T-helper 22 cell (primary cell): ENCODE data around the gene CADPS2.
"Not testable (repeated sequence)": the region's sequence is repeated elsewhere in the genome, so short reads cannot be mapped to it uniquely, and the experiment has no call there.

Source experiments
- DNase-seq: peaks from one replicate; pipeline ENCODE4 v3.0.0-alpha.2; 2020; ENCODE audit warnings: low read depth

The CADPS2 gene

DNA sequence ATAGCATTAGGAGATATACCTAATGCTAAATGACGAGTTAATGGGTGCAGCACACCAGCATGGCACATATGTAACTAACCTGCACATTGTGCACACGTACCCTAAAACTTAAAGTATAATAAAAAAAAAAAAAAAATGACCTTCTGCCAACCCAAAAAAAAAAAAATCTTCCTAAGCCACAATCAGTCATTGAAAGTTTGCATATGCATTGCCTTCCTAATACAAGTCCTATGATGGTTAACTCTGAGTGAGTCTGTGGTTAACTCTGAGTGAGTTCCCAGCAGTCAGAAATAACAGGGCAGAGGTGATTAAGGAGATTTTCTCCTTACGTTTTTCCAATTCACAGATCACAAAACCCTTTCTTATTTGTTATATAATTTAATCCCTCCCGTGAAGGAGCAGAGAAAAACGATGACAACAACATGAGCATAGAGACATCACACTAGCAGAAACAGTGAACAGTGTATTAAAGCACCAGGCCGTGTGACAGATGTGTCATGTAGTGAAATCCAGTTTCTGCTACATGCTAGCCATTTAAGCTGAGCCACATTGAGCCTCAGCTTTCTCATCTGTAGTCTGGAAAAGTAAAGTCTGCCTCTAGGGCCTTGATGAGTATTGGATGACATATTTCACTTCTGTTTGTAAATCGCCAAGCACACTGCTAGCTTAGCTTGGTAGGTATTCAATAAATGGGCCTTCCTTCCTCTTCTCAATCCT lies 176.2 kb downstream of the CADPS2 start:
- no peak for DNase-seq

DNA sequence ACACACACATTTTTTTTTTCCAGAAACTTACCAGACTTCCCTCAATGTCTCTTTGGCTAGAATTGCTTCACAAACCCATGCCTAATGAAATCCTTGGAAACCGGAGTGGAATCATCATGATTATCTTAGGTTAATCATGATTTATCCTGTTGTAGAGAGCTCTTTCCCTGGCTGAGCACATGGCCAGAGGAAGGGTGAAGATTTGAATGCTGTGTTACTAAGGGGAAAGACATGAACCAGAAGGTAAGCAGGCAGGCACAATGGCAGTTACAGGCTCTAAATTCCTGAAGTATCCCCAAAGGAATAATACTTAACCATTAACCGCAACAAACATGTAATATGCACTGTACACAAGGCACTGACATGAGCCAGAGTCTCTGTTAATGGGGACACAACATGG lies 179.4 kb downstream of the CADPS2 start:
- no peak for DNase-seq

DNA sequence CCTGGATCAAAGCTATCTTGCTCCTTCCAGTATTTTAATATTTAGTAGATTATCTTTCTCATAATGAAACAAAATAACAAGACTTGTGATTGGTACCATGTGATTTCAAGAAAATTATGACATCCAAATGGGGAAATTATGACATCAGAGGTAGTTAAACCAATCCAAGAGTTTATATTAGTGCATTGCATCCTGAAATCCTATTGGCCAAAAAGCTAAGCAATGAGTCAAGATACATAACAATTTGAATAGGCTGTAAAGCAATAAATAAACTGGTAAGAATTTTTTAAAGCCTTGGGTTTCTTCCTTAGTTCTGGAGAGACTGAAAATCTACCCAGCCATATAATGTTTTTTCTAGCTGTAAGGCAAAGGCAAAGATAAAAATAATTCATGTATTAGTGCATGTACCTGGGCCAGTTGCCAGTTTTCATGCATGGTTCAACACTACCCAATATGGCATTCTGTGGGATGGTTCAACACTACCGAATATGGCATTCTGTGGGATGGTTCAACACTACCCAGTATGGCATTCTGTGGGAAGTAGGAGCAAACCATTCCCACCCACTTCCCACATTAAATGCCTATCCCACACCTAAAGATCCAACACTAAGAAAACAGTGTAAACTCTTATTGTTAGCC lies 183.3 kb downstream of the CADPS2 start, which contains the start of gene RNF148:
Gene RNF148 (minus strand): TSS at position 51 of the 639 bp plus-strand sequence. CDS start 172 bp downstream, outside the sequence.
- no peak for DNase-seq

DNA sequence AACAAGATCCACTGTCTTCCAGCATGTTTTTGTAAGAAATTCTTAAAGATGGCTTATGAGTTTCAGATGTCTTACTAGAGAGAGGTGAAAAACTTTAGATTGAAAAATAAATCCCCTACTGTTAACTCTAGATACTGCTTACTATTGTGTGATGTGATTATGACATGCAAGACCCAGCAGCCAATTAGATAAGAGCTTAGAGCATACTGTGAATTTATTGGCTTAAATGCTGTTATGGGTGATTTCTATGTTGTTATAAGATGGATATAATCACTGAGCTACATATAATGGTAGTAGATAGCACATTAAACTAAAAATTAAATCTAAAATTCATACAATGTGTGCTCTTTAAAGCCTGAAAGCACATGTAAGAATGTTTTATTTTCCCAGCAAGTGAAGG lies 187.2 kb downstream of the CADPS2 start, which contains the start of gene RNF133:
Gene RNF133 (minus strand): TSS at position 101 of the 400 bp plus-strand sequence. CDS start 199 bp downstream, outside the sequence.
- DNase-seq = no peak

DNA sequence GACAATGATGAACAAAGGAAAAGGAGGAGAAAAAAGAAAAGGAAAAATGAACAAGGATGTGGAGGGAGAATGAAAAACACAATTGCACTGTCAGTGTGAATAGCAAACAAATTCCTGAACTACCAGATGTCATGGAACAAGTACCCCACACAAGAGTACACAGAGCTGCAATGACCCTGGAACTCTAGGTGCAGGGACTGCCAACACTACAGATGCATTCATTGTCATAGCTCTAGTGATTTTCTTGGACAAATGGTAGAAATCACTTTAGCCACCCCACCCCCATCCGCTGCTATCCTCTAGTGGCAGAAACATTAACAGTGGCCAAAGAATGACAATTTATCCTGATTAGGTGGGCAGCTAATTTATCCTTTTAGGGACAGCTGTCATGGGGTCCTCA lies 190.4 kb downstream of the CADPS2 start:
- DNase-seq = no peak

DNA sequence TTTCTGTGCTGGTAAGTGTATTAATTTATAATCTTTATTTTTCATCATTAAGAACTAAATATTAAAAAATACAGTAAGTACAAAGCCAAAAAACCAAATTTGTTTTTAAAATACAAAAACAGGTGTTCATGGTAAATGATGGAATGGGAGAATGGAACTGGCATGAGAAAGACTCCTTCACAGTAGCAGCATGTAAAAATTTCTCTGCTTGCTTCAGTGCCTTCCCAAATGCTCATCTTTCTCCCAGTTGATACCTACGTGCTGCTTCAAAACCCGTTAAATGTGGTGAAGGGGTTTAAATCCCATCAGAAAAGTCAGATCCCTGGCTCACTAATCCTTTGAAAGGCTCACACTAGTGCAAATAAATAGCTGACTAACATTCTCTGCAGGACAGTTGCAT lies 191.6 kb downstream of the CADPS2 start:
- DNase-seq = no peak

DNA sequence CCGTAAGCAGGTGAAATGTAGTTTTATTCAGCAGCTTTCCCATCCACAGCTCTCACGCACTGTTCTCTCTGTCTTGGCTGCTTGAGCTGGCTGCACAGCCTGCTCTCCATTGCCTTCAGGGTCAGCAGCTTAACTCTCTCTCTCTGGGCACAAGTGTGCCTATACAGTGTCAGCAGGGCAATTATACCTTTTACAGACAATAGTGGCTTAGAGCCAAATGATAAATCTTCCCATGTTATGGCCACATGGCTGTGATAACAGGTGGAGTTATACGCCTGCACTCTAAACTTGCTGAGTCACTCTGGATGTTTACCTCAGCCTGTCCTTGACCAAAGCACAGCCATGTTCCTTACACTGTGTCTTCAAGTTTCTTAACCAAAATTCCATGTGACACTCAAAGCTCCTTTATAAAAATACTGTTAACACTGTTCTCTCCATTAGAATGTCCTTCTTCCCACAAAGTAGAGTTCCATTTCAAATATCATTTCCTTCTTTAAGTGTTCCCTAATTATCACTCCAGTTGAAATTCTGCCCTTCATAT lies 193.4 kb downstream of the CADPS2 start:
- no peak for DNase-seq

DNA sequence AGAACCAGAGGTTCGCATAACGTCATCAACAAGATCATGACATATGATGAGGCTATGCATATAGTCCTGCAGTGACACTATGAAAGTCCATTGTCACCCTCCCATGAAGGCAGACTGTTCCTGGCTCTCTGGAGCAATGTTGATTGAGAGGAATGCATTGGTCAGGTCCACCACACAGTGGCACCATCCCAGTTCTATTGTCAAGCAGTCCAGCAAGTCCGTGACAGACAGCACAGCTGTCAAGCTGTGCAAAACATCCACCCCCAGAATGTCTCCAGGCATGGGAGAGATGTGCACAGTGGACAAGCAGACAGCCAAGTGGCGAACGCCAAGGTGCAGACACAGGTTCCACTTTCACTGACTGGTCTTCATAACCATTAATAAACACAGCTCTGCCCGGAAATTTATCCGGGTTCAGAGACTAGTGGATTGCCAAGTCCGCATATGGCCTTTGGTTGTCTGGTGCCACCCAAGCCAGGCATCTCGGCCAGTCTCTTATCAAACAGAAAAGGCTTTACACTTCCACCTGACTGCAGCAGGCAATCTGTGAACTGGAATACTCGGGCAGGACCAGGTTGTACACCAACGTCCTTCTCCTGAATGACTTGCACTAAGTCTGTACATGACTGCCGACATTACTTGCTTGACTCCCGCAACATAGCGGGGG lies 194.6 kb downstream of the CADPS2 start:
- no peak for DNase-seq

DNA sequence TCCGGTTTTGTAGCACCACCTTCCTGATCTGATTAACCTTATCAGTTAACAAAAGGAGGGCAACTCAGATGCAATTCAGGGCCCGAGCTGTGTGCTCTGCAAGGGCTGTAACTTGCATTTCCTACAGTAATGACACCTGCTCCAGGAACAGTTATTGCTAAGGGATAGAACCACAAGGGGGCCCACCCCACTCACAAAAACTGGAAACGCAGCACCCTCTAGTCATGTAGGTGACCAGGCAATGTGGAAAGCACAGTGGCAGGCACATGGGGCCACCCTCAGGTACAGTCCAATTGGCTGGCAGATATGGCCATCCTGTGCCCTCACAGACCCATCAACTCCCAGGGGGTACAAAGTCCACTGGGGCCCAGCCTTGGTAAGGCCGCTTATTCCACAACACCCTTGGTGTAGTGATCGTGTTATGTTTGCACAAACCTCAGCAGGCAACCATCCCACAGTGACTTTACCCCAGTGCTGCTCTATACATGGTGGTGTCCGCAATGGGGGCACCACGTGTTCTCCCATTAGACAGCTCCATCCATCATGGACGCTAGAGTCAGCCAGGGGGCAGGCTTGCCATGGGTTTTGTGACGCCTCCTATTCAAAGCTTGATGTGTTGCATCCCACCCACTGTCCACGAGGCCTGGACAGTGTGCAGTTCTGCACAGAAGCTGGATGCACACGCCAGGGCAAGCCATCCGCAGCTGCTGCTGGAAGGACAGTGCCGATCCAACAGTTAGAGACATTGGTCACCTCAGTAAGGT lies 196.7 kb downstream of the CADPS2 start:
- no peak for DNase-seq

DNA sequence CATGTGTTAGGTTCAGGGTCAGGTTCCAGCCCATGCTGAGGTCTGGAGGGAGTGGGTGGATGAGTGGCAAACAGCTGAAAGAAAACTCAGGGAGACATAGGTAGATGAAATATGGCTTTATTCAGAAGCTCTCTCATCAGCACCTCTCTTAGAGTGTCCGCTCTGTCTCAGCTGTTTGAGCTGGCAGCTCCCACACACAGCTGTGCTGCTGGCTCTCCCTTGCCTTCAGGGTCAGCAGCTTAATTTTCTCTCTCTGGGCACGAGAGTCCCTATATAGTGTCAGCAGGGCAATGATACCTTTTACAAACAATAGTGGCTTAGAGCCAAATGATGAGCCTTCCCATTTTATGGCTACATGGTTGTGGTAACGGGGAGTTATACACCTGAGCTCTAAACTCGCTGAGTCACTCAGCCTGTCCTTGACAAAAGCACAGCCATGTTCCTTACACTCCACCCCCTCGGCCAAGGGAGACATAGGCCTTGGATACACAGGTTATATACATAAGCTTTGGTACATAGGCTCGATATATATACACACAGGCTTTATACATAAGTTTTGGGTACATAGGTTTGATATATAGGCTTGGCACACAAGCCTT lies 197.8 kb downstream of the CADPS2 start:
- no peak for DNase-seq

DNA sequence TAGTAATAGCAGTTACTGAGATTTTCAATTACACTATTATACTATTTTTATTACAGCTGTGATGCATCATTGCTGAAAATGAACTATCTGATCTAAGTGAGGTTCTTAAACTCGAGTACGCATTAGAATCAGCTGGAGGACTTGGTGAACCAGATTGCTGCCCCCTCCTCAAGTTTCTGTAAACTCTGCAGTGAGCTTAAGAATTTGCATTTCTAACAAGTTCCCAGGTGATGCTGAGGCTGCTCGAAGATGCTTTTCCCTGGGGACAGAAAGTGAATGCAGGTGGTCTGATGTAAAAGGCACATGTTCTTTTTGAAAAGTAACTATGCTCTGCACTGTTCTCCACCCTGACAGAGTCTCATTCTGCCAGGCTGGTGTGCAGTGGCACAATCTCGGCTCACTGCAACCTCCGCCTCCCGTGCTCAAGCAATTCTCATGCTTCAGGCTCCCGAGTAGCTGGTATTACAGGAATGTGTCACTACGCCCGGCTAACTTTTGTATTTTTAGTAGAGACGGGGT lies 199.8 kb downstream of the CADPS2 start:
- DNase-seq = no peak

DNA sequence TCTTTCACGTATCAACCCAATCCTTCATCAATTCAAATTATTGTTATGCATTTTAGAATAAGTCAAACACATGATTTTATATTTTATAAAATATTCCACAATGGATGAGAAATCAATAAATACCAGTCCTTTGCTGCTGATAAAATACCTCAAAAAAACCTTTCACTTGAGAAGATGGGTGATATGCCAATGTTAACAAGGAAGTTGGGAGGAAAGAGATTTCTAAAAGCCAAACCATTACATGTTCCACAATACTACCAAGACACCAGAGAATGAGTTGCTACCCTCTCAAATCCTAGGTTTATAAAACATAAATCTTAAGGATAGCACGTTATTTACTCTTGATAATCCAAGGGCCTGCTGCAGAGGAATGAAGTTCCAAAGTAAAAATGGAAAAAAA lies 201.8 kb downstream of the CADPS2 start:
- no peak for DNase-seq

DNA sequence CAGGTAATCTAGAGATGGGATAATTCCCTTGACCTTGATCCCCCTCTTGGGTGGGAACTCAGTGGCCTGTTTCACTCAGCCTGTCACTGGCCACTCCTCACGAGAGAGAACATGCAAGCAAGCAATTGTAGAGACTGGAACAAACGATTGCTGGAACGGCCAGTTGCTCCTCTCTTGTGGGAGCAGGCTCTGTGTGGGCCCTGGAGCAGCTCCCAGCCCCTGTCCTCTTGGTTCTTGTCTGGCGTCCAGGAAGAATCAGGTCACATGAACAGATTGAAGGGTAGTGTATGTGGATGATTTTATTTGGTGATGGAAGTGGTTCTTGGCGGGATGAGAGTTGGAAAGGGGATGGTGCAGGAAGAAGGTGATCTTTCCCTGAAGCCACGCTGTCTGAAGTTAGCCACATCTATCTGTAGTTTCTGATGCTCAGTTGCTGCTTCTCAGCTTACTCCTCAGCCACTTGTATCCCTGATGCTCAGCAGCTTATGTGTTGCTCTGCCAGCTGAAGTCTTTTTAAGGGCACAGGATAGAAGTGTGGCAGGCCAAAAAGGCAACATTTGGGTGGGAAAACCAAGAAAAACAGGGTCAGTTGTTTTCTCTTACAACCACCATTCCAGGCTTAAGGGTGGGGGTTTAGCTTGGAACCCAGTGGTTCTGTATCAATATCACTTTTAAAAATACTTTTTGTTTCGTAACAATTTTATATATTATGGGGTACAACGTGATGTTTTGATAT lies 203.3 kb downstream of the CADPS2 start:
- DNase-seq = no peak

DNA sequence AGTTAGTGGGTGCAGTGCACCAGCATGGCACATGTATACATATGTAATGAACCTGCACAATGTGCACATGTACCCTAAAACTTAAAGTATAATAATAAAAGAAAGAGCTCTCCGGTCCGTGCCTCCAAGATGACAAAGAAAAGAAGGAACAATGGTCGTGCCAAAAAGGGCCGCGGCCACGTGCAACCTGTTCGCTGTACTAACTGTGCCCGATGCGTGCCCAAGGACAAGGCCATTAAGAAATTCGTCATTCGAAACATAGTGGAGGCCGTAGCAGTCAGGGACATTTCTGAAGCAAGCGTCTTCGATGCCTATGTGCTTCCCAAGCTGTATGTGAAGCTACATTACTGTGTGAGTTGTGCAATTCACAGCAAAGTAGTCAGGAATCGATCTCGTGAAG lies 205.1 kb downstream of the CADPS2 start:
- DNase-seq = not testable (repeated sequence)

DNA sequence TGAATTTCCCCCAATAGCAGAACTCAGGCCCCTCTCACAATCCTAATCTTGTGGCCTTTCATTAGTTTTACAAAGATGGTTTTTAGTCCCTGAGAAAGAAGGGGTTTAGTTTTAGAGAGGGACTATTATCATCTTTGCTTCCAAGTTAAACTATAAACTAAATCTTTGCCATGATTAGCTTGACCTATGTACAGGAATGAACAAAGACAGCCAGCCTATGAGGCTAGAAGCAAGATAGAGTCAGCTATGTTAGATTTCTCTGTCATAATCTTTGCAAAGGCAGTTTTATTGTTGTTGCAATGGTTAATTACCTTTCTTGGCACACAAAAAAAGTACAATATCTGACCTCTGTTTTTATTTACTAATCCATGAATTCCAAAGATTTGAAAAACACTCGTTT lies 206.4 kb downstream of the CADPS2 start:
- no peak for DNase-seq

DNA sequence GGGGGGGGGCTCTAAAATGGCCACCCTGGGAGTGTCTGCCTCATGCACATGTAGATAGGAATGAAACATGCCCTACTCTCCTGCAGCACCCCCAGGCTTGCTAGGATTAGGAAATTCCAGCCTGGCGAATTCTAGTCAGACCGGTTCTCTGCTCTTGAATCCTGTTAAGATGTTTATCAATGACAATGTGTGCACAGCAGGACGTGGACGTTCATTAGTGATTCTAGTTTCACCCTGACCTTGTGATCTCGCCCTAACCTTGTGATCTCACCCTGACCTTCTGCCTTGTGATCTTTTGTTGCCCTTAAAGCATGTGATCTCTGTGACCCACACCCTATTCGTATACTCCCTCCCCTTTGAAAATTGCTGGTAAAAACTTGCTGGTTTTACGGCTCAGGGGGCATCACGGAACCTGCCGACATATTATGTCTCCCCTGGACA lies 207.0 kb downstream of the CADPS2 start:
- DNase-seq = not testable (repeated sequence)

DNA sequence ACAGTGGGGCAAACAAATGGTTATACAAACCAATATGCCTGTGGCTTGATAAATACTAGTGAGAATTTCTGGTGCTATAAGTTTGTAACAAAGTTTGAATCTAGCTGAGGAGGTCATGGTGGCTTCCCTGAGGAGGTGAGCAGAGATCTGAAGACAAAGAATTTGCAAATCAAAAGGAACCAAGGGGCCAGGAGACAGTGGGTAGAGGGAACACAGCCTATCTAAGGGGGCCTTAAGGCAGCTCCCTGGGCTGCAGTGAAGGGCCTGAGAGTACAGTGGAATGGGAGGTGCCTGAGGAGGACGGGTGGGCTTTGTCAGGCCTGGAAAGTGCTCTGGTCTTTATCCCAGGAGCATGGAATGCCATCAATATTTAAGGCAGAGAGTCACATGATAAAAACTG lies 209.1 kb downstream of the CADPS2 start:
- no peak for DNase-seq

DNA sequence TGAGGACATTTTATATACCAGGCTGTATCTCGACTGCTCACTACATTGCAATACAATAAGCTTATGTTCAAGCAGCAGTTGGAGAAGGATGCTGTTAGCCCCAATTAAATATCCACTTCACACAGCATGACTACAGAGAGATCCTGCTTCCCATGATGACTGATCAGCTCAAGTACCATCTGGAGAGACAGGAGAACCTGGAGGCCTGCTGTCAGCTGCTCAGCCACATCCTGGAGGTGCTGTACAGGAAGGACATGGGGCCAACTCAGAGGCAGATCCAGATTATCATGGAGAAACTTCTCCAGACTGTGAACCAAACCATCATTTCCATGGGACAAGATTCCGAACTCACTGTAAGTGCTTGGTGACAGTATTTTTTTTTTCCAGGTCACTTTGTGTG lies 209.8 kb downstream of the CADPS2 start:
- no peak for DNase-seq

DNA sequence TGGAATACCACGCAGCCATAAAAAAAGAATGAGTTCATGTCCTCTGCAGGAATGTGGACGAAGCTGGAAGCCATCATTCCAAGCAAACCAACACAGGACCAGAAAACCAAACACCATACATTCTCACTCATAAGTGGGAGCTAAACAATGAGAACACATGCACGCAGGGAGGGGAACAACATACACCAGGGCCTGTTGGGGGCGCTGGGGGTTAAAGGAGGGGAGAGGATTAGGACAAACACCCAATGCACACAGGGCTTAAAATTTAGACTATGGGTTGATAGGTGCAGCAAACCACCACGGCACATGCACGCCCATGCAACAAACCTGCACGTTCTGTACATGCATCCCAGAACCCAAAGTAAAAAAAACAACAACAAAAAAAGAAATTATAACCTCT lies 210.6 kb downstream of the CADPS2 start:
- DNase-seq = no peak

DNA sequence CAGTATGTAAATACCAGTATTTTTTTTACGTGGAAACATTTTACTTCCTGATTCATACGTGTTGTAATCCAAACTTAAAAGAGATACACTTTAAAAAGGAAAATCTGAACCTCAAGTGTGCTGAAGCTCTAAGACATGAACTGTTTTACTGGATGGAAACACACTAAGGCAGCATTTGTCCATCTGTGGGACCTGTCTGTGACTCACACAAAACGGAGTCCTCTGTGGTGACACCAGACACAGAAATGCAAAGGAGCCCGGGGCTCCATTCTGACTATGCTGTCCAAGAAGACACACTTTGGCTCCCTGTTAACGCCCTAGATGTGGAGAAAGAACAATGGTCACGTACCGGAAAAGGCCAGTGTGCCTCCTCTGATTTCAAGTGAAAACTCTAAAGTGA lies 211.2 kb downstream of the CADPS2 start:
- DNase-seq = no peak

DNA sequence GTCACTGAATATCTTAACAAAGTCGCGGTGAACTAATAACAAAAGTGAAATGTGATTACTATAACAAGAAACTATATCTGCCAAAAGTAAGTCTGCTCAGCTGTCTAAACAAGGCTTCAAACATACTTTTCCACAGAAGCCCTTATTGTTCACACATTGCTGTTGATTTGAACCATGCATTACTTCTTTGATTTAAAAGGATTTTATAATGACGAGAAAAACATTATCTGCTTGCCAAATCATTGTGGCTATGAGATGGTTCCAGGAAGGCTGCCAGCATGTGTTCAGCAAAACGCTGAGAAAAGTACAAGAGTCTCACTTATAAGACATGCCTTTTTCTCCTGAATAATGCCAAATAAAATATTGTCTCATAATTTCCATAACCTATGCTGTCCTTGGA lies 211.8 kb downstream of the CADPS2 start:
- DNase-seq = no peak
